ENCODE results near the gene PIP5K1B. TPM values are rescaled to one million over a fixed set of nuclear protein-coding genes. Genes with fewer than 3 reads are reported as not detected.

The PIP5K1B gene
- total RNA-seq, 1 experiment from 2014 or later: 2.5 TPM

DNA sequence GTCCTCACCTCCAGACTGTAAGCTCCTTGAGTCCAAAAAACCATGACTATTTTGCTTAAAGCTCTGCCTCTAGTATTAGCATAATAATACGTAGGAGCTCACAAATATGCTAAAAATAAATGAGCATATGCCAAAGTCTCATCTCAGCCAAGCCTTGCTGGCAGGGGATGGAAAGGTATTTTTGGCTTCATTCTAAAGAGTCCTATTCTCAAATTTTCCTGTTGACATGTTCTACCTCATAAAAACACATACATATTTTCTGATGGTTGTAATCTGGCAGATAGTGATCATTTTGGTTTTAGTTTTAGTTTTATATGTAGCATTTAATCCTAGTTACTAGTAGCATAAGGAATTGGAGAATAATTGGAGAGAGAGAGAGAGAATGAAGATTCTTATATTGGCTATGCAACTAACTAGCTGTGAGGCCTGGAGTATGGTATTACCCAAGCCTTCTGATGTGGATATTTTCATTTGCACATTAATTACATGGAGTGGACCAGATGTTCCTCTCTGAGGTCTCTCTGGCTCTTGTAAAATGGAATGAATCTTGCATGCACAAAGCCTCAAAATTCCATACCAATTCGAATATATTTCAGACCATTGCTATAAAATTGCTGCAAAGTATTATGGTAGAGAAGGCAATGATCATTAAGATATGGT is 55.8 kb downstream of the PIP5K1B start:
- Histone ChIP-seq H4K8ac (replicated peaks; ENCODE audit: insufficient read length, low read depth, low read length) (no peak overlapping the region), H2BK5ac (ENCODE audit: insufficient read length, low read length) (no peak overlapping the region), H3K9me3 (ENCODE audit: control insufficient read depth, low read depth, low read length) (no peaks in the 10 kb centered on the region), H3K79me2 (ENCODE audit: insufficient read depth, low read length) (no peaks in the 10 kb centered on the region), H3K23ac (ENCODE audit: insufficient read length, low read depth, low read length) (no peak overlapping the region), H3K4me2 (ENCODE audit: insufficient read depth, insufficient read length, low read length) (no peak overlapping the region), H2BK12ac (ENCODE audit: insufficient read length, low read depth, low read length) (no peak overlapping the region), H2BK120ac (ENCODE audit: low read depth, low read length, poor library complexity, severe bottlenecking) (no peak overlapping the region), H3K23me2 (ENCODE audit: insufficient read length, low read depth, low read length, poor library complexity, severe bottlenecking) (no peaks in the 10 kb centered on the region), H3K9ac (ENCODE audit: extremely low read depth, insufficient read length, low read length) (no peak overlapping the region), H2AFZ (ENCODE audit: low read length) (no peak overlapping the region), H3K4me1 (ENCODE audit: insufficient read depth, low read length) (0 out of 2 replicates have a peak, but pooled peaks cover 4% of the 10 kb centered on the region), H4K91ac (ENCODE audit: insufficient read length, low read depth, low read length) (no peak overlapping the region), H4K5ac (ENCODE audit: insufficient read length, low read depth, low read length) (no peak overlapping the region), H3K79me1 (ENCODE audit: insufficient read depth, low read depth, low read length, poor library complexity, severe bottlenecking) (no peaks in the 10 kb centered on the region), H3K27ac (ENCODE audit: insufficient read length, low read depth, low read length) (no peak overlapping the region), H3T11ph (ENCODE audit: low read length) (no peak overlapping the region), H3K14ac (ENCODE audit: insufficient read depth, low read length) (no peak overlapping the region), H3K18ac (ENCODE audit: insufficient read length, low read depth, low read length) (no peak overlapping the region), H2AK5ac (ENCODE audit: insufficient read length, low read length) (no peak overlapping the region), H2BK20ac (ENCODE audit: low read depth, low read length, poor library complexity, severe bottlenecking) (no peak overlapping the region), H2BK15ac (ENCODE audit: low read depth, low read length) (no peak overlapping the region), H3K27me3 (ENCODE audit: insufficient read depth, low read length) (no peaks in the 10 kb centered on the region), H3K4ac (ENCODE audit: low read depth, low read length) (no peak overlapping the region), H4K20me1 (ENCODE audit: control insufficient read depth, insufficient read depth, insufficient read length) (no peaks in the 10 kb centered on the region), H3K56ac (ENCODE audit: insufficient read length, low read depth, low read length) (no peak overlapping the region)
- Mint-ChIP-seq H3K36me3 (ENCODE audit: insufficient read depth in 1 of 3, low read depth in 3 of 3) (peaks cover 0 to 7% (median 0%) of the 10 kb centered on the region in 3 experiments; a peak in 2 of 7 replicates), H3K27me3 (ENCODE audit: low read depth) (peaks cover 4% of the 10 kb centered on the region; the same call in 1 of the 2 replicates), H3K4me1 (peaks cover 5% of the 10 kb centered on the region in 2 experiments), H3K27ac (no peak overlapping the region), H3K9me3 (no peaks in the 10 kb centered on the region), H3K4me3 (no peak overlapping the region)
- no peak for DNase-seq
- WGBS (ENCODE audit: extremely low coverage, insufficient read length, low lambda C conversion rate): no CpG with 5 or more reads among the region's 2 CpGs
- TF ChIP-seq, protein P1, sequence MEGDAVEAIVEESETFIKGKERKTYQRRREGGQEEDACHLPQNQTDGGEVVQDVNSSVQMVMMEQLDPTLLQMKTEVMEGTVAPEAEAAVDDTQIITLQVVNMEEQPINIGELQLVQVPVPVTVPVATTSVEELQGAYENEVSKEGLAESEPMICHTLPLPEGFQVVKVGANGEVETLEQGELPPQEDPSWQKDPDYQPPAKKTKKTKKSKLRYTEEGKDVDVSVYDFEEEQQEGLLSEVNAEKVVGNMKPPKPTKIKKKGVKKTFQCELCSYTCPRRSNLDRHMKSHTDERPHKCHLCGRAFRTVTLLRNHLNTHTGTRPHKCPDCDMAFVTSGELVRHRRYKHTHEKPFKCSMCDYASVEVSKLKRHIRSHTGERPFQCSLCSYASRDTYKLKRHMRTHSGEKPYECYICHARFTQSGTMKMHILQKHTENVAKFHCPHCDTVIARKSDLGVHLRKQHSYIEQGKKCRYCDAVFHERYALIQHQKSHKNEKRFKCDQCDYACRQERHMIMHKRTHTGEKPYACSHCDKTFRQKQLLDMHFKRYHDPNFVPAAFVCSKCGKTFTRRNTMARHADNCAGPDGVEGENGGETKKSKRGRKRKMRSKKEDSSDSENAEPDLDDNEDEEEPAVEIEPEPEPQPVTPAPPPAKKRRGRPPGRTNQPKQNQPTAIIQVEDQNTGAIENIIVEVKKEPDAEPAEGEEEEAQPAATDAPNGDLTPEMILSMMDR (conservative IDR thresholded peaks at IDR 0.05): no peak
